Activated CD4-positive, alpha-beta memory T cell treated with anti-CD3 and anti-CD28 coated beads for 36 hours (primary cell): ENCODE data around the gene LY86. TPM values are rescaled to one million over a fixed set of nuclear protein-coding genes. Genes with fewer than 3 reads are reported as not detected.

Source experiments
- CTCF ChIA-PET: fragments of 350-600 bp; sonication (Branson Sonifier 250); formaldehyde crosslinking; loops from one replicate; lab custom pipeline; 2021; ENCODE audit warnings: antibody characterized with exemption, inconsistent platforms; lab: Charles Lee
- POLR2A ChIA-PET: fragments of 350-600 bp; sonication (Branson Sonifier 250); formaldehyde crosslinking; loops from one replicate; lab custom pipeline; 2021; ENCODE audit warnings: antibody characterized with exemption; lab: Charles Lee
- DNase-seq: peaks from one replicate; pipeline ENCODE4 v3.0.0-alpha.2; 2020
- H3K27ac Mint-ChIP-seq: one replicate; pipeline ENCODE4 v1.8.0; 2021; ENCODE audit warnings: mixed read lengths
- H3K27me3 Mint-ChIP-seq: one replicate; pipeline ENCODE4 v1.8.0; 2021; ENCODE audit warnings: mixed read lengths
- H3K36me3 Mint-ChIP-seq: one replicate; pipeline ENCODE4 v1.8.0; 2021; ENCODE audit warnings: mixed read lengths
- H3K4me1 Mint-ChIP-seq: one replicate; pipeline ENCODE4 v1.8.0; 2021; ENCODE audit warnings: low read depth, mixed read lengths
- H3K4me3 Mint-ChIP-seq: one replicate; pipeline ENCODE4 v1.8.0; 2021; ENCODE audit warnings: mild to moderate bottlenecking, mixed read lengths
- H3K9me3 Mint-ChIP-seq: one replicate; pipeline ENCODE4 v1.8.0; 2021; ENCODE audit warnings: mixed read lengths
- intact Hi-C: fragments of 100-400 bp; cut with micrococcal nuclease; formaldehyde crosslinking; loops from one replicate; pipeline ENCODE4 v1.15.1; 2023
- total RNA-seq, 2 experiments: library from RNA; stranded (reverse); gene quantifications; one replicate each; pipeline ENCODE4 v1.2.3, GENCODE V29; 2021

LY86 gene
- total RNA-seq = under 1 TPM; 0.24 to 0.64 TPM

GRCh38 chr6:6588064-6588923 is at the start of gene LY86:
Gene LY86 (plus strand): TSS chr6:6588720. CDS start chr6:6588735, 15 bp downstream.
- DNase-seq = no peak

GRCh38 chr6:6539036-6539435 is 49.5 kb upstream of the LY86 start:
- H3K27ac Mint-ChIP-seq = no peak overlapping the region
- no peaks in the 10 kb centered on the region for H3K9me3 Mint-ChIP-seq
- no peaks in the 10 kb centered on the region for H3K36me3 Mint-ChIP-seq
- H3K4me3 Mint-ChIP-seq = no peak overlapping the region
- intact Hi-C loops = no loop called here
- no peak for DNase-seq
- H3K4me1 Mint-ChIP-seq = peaks cover 3% of the 10 kb centered on the region
- peaks cover 24% of the 10 kb centered on the region for H3K27me3 Mint-ChIP-seq
- CTCF ChIA-PET = interaction anchor here (2.3 kb wide), 1 partner anchor 8 kb away, joined by 6 read pairs; no protein-coding TSS in a partner anchor
- POLR2A ChIA-PET = no interaction called here

More at GRCh38 chr6:6588064-6588923, at the start of gene LY86:
- intact Hi-C loops = no loop called here
- Mint-ChIP-seq H3K27ac (peak within 1 kb of the TSS; percentile 25), H3K9me3 (no peaks in the 10 kb centered on the region), H3K27me3 (no peaks in the 10 kb centered on the region), H3K4me3 (peak within 1 kb of the TSS; percentile 49), H3K4me1 (peaks cover 49% of the 10 kb centered on the region), H3K36me3 (peaks cover 4% of the 10 kb centered on the region)
- ChIA-PET POLR2A (no interaction called here), CTCF (no interaction called here)

GRCh38 chr6:6542357-6542756 is 46.2 kb upstream of the LY86 start:
- Mint-ChIP-seq H3K4me1 (peaks cover 6% of the 10 kb centered on the region), H3K9me3 (no peaks in the 10 kb centered on the region), H3K36me3 (no peaks in the 10 kb centered on the region), H3K27ac (no peak overlapping the region), H3K27me3 (peaks cover 43% of the 10 kb centered on the region), H3K4me3 (no peak overlapping the region)
- ChIA-PET POLR2A (no interaction called here), CTCF (no interaction called here)
- DNase-seq = no peak
- intact Hi-C loops = loop anchor here (10.0 kb wide), 3 partner anchors 228 to 1398 kb away; no protein-coding TSS in a partner anchor

GRCh38 chr6:6543181-6543879 is 45.2 kb upstream of the LY86 start:
- Mint-ChIP-seq H3K27ac (no peak overlapping the region), H3K4me3 (no peak overlapping the region), H3K4me1 (peaks cover 5% of the 10 kb centered on the region), H3K9me3 (no peaks in the 10 kb centered on the region), H3K36me3 (no peaks in the 10 kb centered on the region), H3K27me3 (peaks cover 50% of the 10 kb centered on the region)
- POLR2A ChIA-PET = no interaction called here
- no peak for DNase-seq
- CTCF ChIA-PET = no interaction called here
- intact Hi-C loops = loop anchor here (10.0 kb wide), 3 partner anchors 229 to 1399 kb away; no protein-coding TSS in a partner anchor

- ChIA-PET CTCF (interaction anchor here (0.7 to 4.3 kb wide), 13 partner anchors 10 to 1075 kb away, joined by 3 to 48 read pairs (median 6); no protein-coding TSS in a partner anchor), POLR2A (no interaction called here)
- H3K9me3 Mint-ChIP-seq = no peaks in the 10 kb centered on the region
- H3K36me3 Mint-ChIP-seq = no peaks in the 10 kb centered on the region
- intact Hi-C loops = loop anchor here (5.0 to 10.0 kb wide), 4 partner anchors 231 to 1401 kb away; partner anchors contain the start of gene NRN1
- peaks cover 3% of the 10 kb centered on the region for H3K4me1 Mint-ChIP-seq
- H3K27ac Mint-ChIP-seq = no peak overlapping the region
- peaks cover 50% of the 10 kb centered on the region for H3K27me3 Mint-ChIP-seq
- H3K4me3 Mint-ChIP-seq = no peak overlapping the region
- no peak for DNase-seq
Observed at GRCh38 chr6:6545616-6546317, 42.8 kb upstream of the LY86 start.

GRCh38 chr6:6546318-6547109 is 42.0 kb upstream of the LY86 start:
- Mint-ChIP-seq H3K27me3 (peaks cover 50% of the 10 kb centered on the region), H3K9me3 (no peaks in the 10 kb centered on the region), H3K27ac (no peak overlapping the region), H3K36me3 (no peaks in the 10 kb centered on the region), H3K4me1 (peaks cover 3% of the 10 kb centered on the region), H3K4me3 (peak overlapping the region; percentile 57)
- ChIA-PET CTCF (interaction anchor here (0.7 to 4.3 kb wide), 26 partner anchors 8 to 1075 kb away, joined by 3 to 48 read pairs (median 4); no protein-coding TSS in a partner anchor), POLR2A (interaction anchor here (0.8 kb wide), 1 partner anchor 31 kb away, joined by 3 read pairs; no protein-coding TSS in a partner anchor)
- peak; percentile 28 for DNase-seq
- intact Hi-C loops = loop anchor here (1.0 to 10.0 kb wide), 5 partner anchors 232 to 1402 kb away; partner anchors contain the start of gene NRN1

- POLR2A ChIA-PET = interaction anchor here (0.8 kb wide), 1 partner anchor 31 kb away, joined by 3 read pairs; no protein-coding TSS in a partner anchor
- CTCF ChIA-PET = interaction anchor here (0.5 to 4.3 kb wide), 30 partner anchors 9 to 1076 kb away, joined by 3 to 48 read pairs (median 4); no protein-coding TSS in a partner anchor
- no peaks in the 10 kb centered on the region for H3K36me3 Mint-ChIP-seq
- H3K9me3 Mint-ChIP-seq = no peaks in the 10 kb centered on the region
- H3K4me1 Mint-ChIP-seq = peaks cover 3% of the 10 kb centered on the region
- peaks cover 44% of the 10 kb centered on the region for H3K27me3 Mint-ChIP-seq
- intact Hi-C loops = loop anchor here (1.0 to 10.0 kb wide), 5 partner anchors 232 to 1402 kb away; partner anchors contain the start of gene NRN1
- H3K4me3 Mint-ChIP-seq = peak overlapping the region; percentile 57
- H3K27ac Mint-ChIP-seq = peak overlapping the region; percentile 3
- DNase-seq = peak; percentile 88
Observed at GRCh38 chr6:6547110-6547879, 41.2 kb upstream of the LY86 start.

- CTCF ChIA-PET = interaction anchor here (0.6 to 2.8 kb wide), 10 partner anchors 8 to 1763 kb away, joined by 3 to 17 read pairs (median 4); no protein-coding TSS in a partner anchor
- no peaks in the 10 kb centered on the region for H3K36me3 Mint-ChIP-seq
- no peak overlapping the region for H3K4me3 Mint-ChIP-seq
- intact Hi-C loops = loop anchor here (5.0 kb wide), 1 partner anchor 56 kb away; no protein-coding TSS in a partner anchor
- no peak overlapping the region for H3K27ac Mint-ChIP-seq
- POLR2A ChIA-PET = no interaction called here
- no peaks in the 10 kb centered on the region for H3K9me3 Mint-ChIP-seq
- H3K27me3 Mint-ChIP-seq = peaks cover 2% of the 10 kb centered on the region
- DNase-seq = no peak
- peaks cover 21% of the 10 kb centered on the region for H3K4me1 Mint-ChIP-seq
Observed at GRCh38 chr6:6556161-6556737, 32.3 kb upstream of the LY86 start.

GRCh38 chr6:6556738-6557503 is 31.6 kb upstream of the LY86 start:
- POLR2A ChIA-PET = no interaction called here
- H3K36me3 Mint-ChIP-seq = no peaks in the 10 kb centered on the region
- peaks cover 2% of the 10 kb centered on the region for H3K27me3 Mint-ChIP-seq
- DNase-seq = peak; percentile 62
- no peak overlapping the region for H3K27ac Mint-ChIP-seq
- intact Hi-C loops = loop anchor here (5.0 kb wide), 1 partner anchor 55 kb away; no protein-coding TSS in a partner anchor
- CTCF ChIA-PET = interaction anchor here (0.6 to 2.8 kb wide), 9 partner anchors 9 to 1762 kb away, joined by 3 to 17 read pairs (median 4); no protein-coding TSS in a partner anchor
- H3K4me1 Mint-ChIP-seq = peaks cover 21% of the 10 kb centered on the region
- no peaks in the 10 kb centered on the region for H3K9me3 Mint-ChIP-seq
- H3K4me3 Mint-ChIP-seq = no peak overlapping the region
